Body of pancreas (tissue), 4 donors: ENCODE data around the gene C11orf91. TPM values are rescaled to one million over a fixed set of nuclear protein-coding genes. Genes with fewer than 3 reads are reported as not detected.

Source experiments
- ATAC-seq: fragments of 150-250 bp; one replicate; pipeline ENCODE4 v1.9.1; 2016
- DNase-seq, 4 donors: peaks; one replicate each; pipeline ENCODE4 v3.0.0-alpha.2; 2019
- H3K27ac ChIP-seq, 4 donors: fragments of 200-600 bp; sonication (generic); 1 replicate in 3 of 4; 2 replicates in 1 of 4; pipeline versions ENCODE4 v1.5.1 to v1.6.1; 2016 to 2019; ENCODE audit warnings: mild to moderate bottlenecking in 1 of 4, mixed read lengths in 1 of 4, moderate library complexity in 1 of 4
- H3K27me3 ChIP-seq, 2 donors: fragments of 200-600 bp; sonication (generic); one replicate each; pipeline ENCODE4 v1.6.0; 2016; ENCODE audit warnings: mild to moderate bottlenecking in 1 of 2
- H3K36me3 ChIP-seq, 2 donors: fragments of 200-600 bp; sonication (generic); replicated peaks in 1 of 2; 2 replicates each; pipeline ENCODE4 v1.5.1; 2016; ENCODE audit warnings: low read depth in 2 of 2; ENCODE audit not compliant: insufficient read depth in 1 of 2
- H3K4me1 ChIP-seq: fragments of 200-600 bp; sonication (generic); one replicate; pipeline ENCODE4 v1.6.0; 2016
- H3K4me3 ChIP-seq, 2 donors: fragments of 200-600 bp; sonication (generic); 1 replicate in 1 of 2; 2 replicates in 1 of 2; pipeline ENCODE4 v1.5.1; 2016 to 2019
- H3K9me3 ChIP-seq, 3 donors: fragments of 200-600 bp; sonication (generic); 1 replicate in 2 of 3; 2 replicates in 1 of 3; pipeline ENCODE4 v1.5.1; 2016
- POLR2A ChIP-seq, 3 donors: fragments of 450-650 bp; IDR thresholded peaks; one replicate each; pipeline ENCODE4 v1.6.1; 2016; ENCODE audit warnings: antibody characterized with exemption in 3 of 3, mild to moderate bottlenecking in 2 of 3
- WGBS, 2 donors: methylation state at CpG; one replicate each; pipeline ENCODE4 v1.1.5; 2017; 5-methylcytosine and 5-hydroxymethylcytosine counted together
- intact Hi-C: fragments of 100-400 bp; cut with DNase I; formaldehyde crosslinking; loops from one replicate; pipeline ENCODE4 v1.15.1; 2023
- total RNA-seq, 2 donors: library from RNA; depleted of rRNA; stranded (reverse); fragments of >200 nt; gene quantifications; one replicate each; pipeline ENCODE4 v1.1.0, GENCODE V29; 2016
- TF ChIP-seq, protein P1 (sequence below), 7 experiments: fragments of 450-650 bp in 4 of 7; fragments of 200-600 bp in 3 of 7; sonication (generic) in 3 of 7; IDR thresholded peaks; one replicate each; pipeline ENCODE4 v1.5.1; 2016 to 2019; ENCODE audit warnings: antibody characterized with exemption in 7 of 7

C11orf91 gene
- total RNA-seq, 2 donors from 2014 or later, result not detected

DNA sequence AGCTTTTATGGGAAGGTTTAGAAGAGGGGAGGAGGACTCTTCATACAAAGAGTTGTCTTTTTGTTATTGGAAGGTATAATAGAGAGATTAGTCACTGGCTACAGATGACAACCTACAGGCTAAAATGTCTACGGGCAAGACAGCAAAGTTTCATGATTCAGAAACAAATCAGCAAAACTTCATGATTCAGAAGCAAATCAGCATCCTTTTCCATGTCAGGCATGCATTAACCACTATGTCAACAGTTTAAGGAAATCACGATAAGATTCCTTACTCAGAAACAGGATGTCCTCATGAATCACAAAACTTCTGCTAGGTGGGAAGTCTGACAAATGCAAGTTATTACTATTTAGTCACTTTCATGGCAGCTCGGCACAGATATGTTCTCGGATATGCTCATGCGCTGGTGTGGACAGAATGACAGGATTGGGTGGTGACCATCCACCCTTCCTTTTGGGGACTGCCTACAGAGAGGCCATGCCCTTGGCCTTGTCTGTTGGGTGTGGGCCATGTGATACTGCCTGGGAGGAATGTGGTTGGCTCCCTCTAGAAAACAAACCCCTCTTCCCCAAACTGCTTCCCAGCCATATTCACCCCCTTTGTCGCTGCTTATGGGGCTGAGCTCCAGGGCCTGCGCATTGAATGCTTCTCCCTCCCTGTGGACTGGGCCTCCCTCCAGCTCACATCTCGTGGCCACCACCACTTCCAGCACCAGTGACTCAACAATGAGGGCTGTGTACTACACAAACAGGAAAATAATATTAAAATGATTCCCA lies 10.1 kb downstream of the C11orf91 start:
- 38 to 58% methylated on average over 8 of the region's 8 CpGs for WGBS, 2 donors

DNA sequence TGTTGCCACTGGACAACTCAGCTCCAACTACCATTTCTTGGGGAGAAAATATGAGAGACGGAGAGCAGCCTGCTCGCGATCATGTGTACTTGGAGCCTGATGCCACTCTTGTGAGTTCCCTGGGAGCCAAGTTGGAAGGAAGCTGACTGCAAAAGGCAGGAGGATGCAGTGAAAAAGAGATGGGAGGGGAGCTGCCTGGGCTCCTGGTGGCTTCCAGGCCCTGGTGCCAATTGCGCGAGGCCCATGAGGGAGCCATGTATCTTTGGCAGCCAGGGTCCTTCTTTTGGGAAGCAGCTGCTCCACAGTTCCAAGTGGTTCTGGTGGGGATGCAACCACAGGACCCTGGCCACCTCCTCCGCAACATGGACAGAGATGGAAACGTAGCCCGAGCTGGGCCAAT lies 11.1 kb downstream of the C11orf91 start:
- ATAC-seq (no peak), DNase-seq (no peak)
- peak overlapping the region; percentile 77 to 88 (median 84) for H3K27ac ChIP-seq
- peaks cover 51% of the 10 kb centered on the region for H3K4me1 ChIP-seq
- no peak overlapping the region for H3K4me3 ChIP-seq
- TF ChIP-seq, protein P1, sequence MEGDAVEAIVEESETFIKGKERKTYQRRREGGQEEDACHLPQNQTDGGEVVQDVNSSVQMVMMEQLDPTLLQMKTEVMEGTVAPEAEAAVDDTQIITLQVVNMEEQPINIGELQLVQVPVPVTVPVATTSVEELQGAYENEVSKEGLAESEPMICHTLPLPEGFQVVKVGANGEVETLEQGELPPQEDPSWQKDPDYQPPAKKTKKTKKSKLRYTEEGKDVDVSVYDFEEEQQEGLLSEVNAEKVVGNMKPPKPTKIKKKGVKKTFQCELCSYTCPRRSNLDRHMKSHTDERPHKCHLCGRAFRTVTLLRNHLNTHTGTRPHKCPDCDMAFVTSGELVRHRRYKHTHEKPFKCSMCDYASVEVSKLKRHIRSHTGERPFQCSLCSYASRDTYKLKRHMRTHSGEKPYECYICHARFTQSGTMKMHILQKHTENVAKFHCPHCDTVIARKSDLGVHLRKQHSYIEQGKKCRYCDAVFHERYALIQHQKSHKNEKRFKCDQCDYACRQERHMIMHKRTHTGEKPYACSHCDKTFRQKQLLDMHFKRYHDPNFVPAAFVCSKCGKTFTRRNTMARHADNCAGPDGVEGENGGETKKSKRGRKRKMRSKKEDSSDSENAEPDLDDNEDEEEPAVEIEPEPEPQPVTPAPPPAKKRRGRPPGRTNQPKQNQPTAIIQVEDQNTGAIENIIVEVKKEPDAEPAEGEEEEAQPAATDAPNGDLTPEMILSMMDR (IDR thresholded peaks at IDR 0.05), result no peak
- TF ChIP-seq POLR2A (IDR thresholded peaks at IDR 0.05), result no peak
- H3K27me3 ChIP-seq, result no peaks in the 10 kb centered on the region
- no peaks in the 10 kb centered on the region for H3K9me3 ChIP-seq
- no peaks in the 10 kb centered on the region for H3K36me3 ChIP-seq
- 94 to 95% methylated on average over 8 of the region's 8 CpGs for WGBS, 2 donors
- intact Hi-C loops, result loop anchor here (5.0 to 10.0 kb wide), 2 partner anchors 147 to 325 kb away; no protein-coding TSS in a partner anchor

More for the DNA sequence above, 10.1 kb downstream of the C11orf91 start:
- Histone ChIP-seq H3K4me1 (peaks cover 61% of the 10 kb centered on the region), H3K27me3 (no peaks in the 10 kb centered on the region), H3K36me3 (no peaks in the 10 kb centered on the region), H3K27ac (peak overlapping the region; percentile 77 to 88 (median 84)), H3K9me3 (no peaks in the 10 kb centered on the region), H3K4me3 (no peak overlapping the region)
- ATAC-seq (peak; percentile 26), DNase-seq (peak; percentile 37 to 71 (median 50))
- TF ChIP-seq, protein P1 (IDR thresholded peaks at IDR 0.05), result no peak
- TF ChIP-seq POLR2A (IDR thresholded peaks at IDR 0.05), result peak in 2 of 3 donors; percentile 32 to 39
- intact Hi-C loops, result no loop called here

DNA sequence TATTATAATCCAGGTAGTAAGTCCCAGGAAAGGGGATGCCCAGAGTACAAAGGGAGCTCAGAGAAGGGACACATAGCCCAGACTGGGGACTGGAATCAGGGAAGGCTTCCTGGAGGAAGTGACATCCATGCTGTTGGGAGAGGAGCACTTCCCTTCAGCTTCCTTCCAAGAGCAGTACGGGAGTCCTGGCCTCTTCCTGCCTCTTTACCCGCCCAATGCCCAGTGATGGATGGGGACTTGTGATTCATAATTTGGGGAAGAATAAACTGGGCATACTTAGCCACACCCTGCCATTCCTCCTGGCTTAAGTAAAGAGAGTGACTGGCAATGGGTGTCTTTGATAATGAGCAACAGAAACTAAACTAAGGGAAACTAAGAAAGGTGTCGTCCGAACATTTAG lies 11.5 kb downstream of the C11orf91 start:
- Histone ChIP-seq H3K4me1 (peaks cover 47% of the 10 kb centered on the region), H3K27me3 (no peaks in the 10 kb centered on the region), H3K9me3 (no peaks in the 10 kb centered on the region), H3K36me3 (no peaks in the 10 kb centered on the region), H3K27ac (peak overlapping the region in 3 of 4 donors; percentile 82 to 88 (median 87)), H3K4me3 (no peak overlapping the region)
- no peak for TF ChIP-seq POLR2A (IDR thresholded peaks at IDR 0.05)
- intact Hi-C loops, result loop anchor here (5.0 to 10.0 kb wide), 2 partner anchors 147 to 324 kb away; no protein-coding TSS in a partner anchor
- DNase-seq (no peak), ATAC-seq (no peak)
- WGBS, 2 donors, result 75 to 86% methylated on average over 4 of the region's 4 CpGs

DNA sequence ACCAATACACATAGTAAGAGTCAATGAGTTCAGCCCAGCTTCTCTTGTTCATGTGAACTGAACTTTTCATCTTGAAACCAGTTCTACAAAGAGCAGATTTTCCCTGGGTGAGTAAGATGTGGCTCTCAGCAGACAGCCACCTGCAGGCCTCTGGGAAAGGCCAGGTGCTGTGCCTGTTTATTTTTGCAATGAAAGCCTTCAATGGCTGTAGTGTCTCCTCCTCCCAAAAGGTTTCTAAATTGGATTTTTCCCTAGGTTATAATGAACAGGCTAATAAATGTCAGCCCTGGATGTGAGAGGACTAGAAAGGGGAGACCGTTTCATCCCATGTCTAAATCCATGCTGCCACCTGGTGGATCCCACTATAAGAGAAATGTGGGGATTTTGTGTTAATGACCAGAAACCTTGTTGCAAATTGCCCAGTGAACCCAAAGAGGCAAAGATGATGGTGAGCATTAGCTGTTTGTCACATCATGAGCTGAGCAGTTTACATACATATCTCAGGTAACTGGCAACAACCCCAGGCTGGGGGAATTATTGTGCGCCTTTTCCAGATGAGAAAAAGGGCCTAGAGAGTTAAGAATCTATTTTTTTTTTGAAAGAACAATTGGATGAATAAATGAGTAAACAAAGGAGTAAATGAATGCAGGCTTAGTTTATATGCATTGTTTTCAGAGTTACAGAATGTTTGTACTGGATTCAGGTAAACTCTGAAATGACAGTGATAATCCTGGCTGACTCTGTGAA lies 12.7 kb downstream of the C11orf91 start:
- DNase-seq (peak; percentile 52 to 64 (median 56)), ATAC-seq (no peak)
- no peak overlapping the region for H3K27ac ChIP-seq
- H3K9me3 ChIP-seq, result no peaks in the 10 kb centered on the region
- H3K4me1 ChIP-seq, result peaks cover 35% of the 10 kb centered on the region
- 57 to 65% methylated on average over 2 of the region's 2 CpGs for WGBS, 2 donors
- H3K4me3 ChIP-seq, result no peak overlapping the region
- intact Hi-C loops, result loop anchor here (5.0 to 10.0 kb wide), 2 partner anchors 146 to 323 kb away; no protein-coding TSS in a partner anchor
- no peaks in the 10 kb centered on the region for H3K36me3 ChIP-seq
- TF ChIP-seq, protein P1 (IDR thresholded peaks at IDR 0.05), result peak; percentile 30 to 71 (median 62)
- no peak for TF ChIP-seq POLR2A (IDR thresholded peaks at IDR 0.05)
- H3K27me3 ChIP-seq, result no peaks in the 10 kb centered on the region

DNA sequence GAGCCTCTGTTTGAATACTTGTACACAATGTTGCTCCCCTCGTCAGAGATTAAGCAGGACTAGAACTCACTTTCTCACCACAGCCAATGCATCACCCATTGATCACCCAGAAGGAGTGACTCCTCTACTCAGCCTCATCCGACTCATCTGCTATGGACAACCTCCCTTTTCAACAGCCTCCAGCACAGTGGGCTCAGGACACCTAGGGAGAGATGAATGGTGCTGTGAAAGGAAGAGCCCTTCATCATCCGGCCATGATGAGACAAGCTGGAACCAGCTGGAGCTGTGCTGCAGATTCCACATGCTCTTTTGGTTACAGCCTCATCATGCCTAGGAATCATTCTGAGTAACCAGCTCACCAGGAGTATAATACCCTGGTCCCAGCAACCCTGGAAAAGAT lies 15.5 kb downstream of the C11orf91 start:
- intact Hi-C loops, result loop anchor here (5.0 to 10.0 kb wide), 2 partner anchors 143 to 320 kb away; no protein-coding TSS in a partner anchor
- ATAC-seq, result no peak
- H3K9me3 ChIP-seq, result no peaks in the 10 kb centered on the region
- H3K4me3 ChIP-seq, result no peak overlapping the region
- 65 to 68% methylated on average over 3 of the region's 3 CpGs for WGBS, 2 donors
- TF ChIP-seq, protein P1 (IDR thresholded peaks at IDR 0.05), result no peak
- TF ChIP-seq POLR2A (IDR thresholded peaks at IDR 0.05), result no peak
- DNase-seq, result no peak
- H3K36me3 ChIP-seq, result no peaks in the 10 kb centered on the region
- H3K27ac ChIP-seq, result no peak overlapping the region
- no peaks in the 10 kb centered on the region for H3K27me3 ChIP-seq
- peaks cover 11% of the 10 kb centered on the region for H3K4me1 ChIP-seq
